Skeletal muscle tissue (tissue), 4 donors: ENCODE data around the gene GIMAP2. TPM values are rescaled to one million over a fixed set of nuclear protein-coding genes. Genes with fewer than 3 reads are reported as not detected.

Experiments
- H3K27ac ChIP-seq: one replicate; pipeline ENCODE4 v1.7.0; 2013; ENCODE audit warnings: mild to moderate bottlenecking, low read depth, low read length, inconsistent platforms
- H3K27me3 ChIP-seq, 3 donors: one replicate each; pipeline ENCODE4 v1.7.0; 2013; ENCODE audit warnings: low read length in 3 of 3; ENCODE audit not compliant: control insufficient read depth in 3 of 3, insufficient read depth in 3 of 3
- H3K36me3 ChIP-seq, 3 donors: one replicate each; pipeline ENCODE4 v1.7.0; 2013; ENCODE audit warnings: low read length in 3 of 3; ENCODE audit not compliant: control insufficient read depth in 3 of 3, insufficient read depth in 3 of 3
- H3K4me1 ChIP-seq, 3 donors: one replicate each; pipeline ENCODE4 v1.7.0; 2013; ENCODE audit warnings: low read length in 3 of 3, mild to moderate bottlenecking in 3 of 3; ENCODE audit not compliant: control insufficient read depth in 3 of 3, insufficient read depth in 3 of 3
- H3K4me3 ChIP-seq, 3 donors: one replicate each; pipeline ENCODE4 v1.7.0; 2013; ENCODE audit warnings: low read length in 3 of 3
- H3K9ac ChIP-seq, 3 donors: one replicate each; pipeline ENCODE4 v1.7.0; 2013; ENCODE audit warnings: low read length in 3 of 3, mild to moderate bottlenecking in 3 of 3, moderate library complexity in 2 of 3, low read depth in 1 of 3
- H3K9me3 ChIP-seq, 3 donors: one replicate each; pipeline ENCODE4 v1.7.0; 2013; ENCODE audit warnings: low read length in 3 of 3; ENCODE audit not compliant: control insufficient read depth in 3 of 3
- total RNA-seq: library from RNA; depleted of rRNA; stranded (reverse); fragments of >200 nt; gene quantifications from one replicate; pipeline ENCODE4 v1.2.3, GENCODE V29; 2014
- donor health status: Osteomylitis.

GIMAP2 gene
- total RNA-seq, 1 donor from 2014 or later: 9.4 TPM

- Histone ChIP-seq H3K9ac (peak overlapping the region in 1 of 3 donors; percentile 45), H3K4me3 (peak overlapping the region; percentile 29 to 75 (median 58)), H3K27me3 (no peaks in the 10 kb centered on the region), H3K36me3 (no peaks in the 10 kb centered on the region), H3K4me1 (peaks cover 0 to 5% (median 0%) of the 10 kb centered on the region in 3 donors), H3K27ac (peak overlapping the region; percentile 68), H3K9me3 (no peaks in the 10 kb centered on the region)
These were observed 30.2 kb downstream of the GIMAP2 start for GRCh38 chr7:150715738-150716137.

DNA sequence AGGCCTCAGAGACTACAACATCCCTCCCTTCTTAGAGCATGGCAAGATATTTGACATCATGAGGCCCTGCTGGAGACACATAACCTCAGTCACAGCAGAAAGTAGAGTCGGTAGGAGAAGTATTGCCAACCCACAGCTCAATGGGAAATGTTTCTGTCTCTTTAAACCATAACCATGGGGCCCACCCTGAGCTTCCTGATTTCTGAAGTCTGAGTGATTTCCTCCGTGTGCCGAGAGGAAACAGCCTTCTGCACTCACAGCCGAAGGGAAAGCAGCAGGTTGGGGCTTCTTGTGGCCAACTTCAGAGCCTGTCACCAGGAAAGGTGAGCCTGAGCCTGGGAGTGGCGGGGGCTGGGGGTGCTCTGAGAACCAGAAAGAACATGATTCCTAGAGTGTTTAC, 30.9 kb downstream of the GIMAP2 start, which contains the start of gene GIMAP1:
GIMAP1 (plus strand) TSS at position 246 of the 400 bp plus-strand sequence. CDS start 2,435 bp downstream, outside the sequence.
- peak within 1 kb of the TSS; percentile 66 to 78 (median 71) for H3K9ac ChIP-seq
- no peaks in the 10 kb centered on the region for H3K27me3 ChIP-seq
- H3K36me3 ChIP-seq: no peaks in the 10 kb centered on the region
- peaks cover 0 to 5% (median 0%) of the 10 kb centered on the region in 3 donors for H3K4me1 ChIP-seq
- peak within 1 kb of the TSS; percentile 58 to 75 (median 70) for H3K4me3 ChIP-seq
- no peaks in the 10 kb centered on the region for H3K9me3 ChIP-seq
- H3K27ac ChIP-seq: peak within 1 kb of the TSS; percentile 68

DNA sequence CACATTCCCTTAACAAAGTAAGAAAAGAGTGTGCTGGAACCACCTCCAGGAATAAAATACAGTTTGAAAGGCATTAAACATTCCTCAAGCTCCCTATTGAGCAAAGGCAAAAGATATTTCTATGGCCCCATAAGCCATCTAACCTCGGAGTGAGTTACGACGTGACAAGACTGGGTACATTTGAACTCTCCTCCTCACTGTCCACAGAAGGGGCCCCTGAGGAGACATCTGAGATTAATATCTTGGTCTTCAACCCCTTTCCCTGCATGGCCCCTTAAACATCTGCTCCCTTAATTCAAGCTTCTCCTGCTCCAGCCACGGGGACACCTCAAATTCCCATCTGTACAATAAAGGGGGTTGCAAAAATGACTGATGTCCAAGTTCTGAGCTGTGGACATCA, 31.4 kb downstream of the GIMAP2 start:
- Histone ChIP-seq H3K4me1 (peaks cover 0 to 5% (median 0%) of the 10 kb centered on the region in 3 donors), H3K4me3 (peak overlapping the region; percentile 58 to 75 (median 70)), H3K9me3 (no peaks in the 10 kb centered on the region), H3K36me3 (no peaks in the 10 kb centered on the region), H3K9ac (peak overlapping the region; percentile 66 to 78 (median 71)), H3K27me3 (no peaks in the 10 kb centered on the region), H3K27ac (peak overlapping the region; percentile 68)

GRCh38 chr7:150717814-150718420, 32.4 kb downstream of the GIMAP2 start:
- H3K4me1 ChIP-seq: peaks cover 0 to 5% (median 2%) of the 10 kb centered on the region in 3 donors
- peak overlapping the region; percentile 17 to 78 (median 32) for H3K9ac ChIP-seq

DNA sequence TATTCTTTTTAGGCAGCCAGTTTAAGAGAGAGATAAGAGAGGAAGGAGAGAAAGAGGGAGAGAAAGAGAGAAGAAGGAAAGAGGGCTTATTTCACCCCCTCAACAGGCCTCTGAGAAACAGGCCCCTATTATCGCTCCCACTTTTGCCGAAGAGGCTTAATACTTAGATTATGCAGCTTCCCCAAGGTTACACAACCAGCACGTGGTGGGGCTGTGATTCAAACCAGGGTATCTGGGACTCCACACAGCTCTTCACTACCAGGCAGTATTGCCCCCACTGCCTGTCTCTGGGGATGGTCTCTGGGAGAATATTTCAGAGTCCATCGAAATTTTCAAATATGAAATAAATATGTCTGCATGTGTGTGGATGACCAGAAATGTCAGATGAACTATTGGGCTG, 33.9 kb downstream of the GIMAP2 start:
- H3K36me3 ChIP-seq: no peaks in the 10 kb centered on the region
- H3K27ac ChIP-seq: no peak overlapping the region

More at GRCh38 chr7:150717814-150718420, 32.4 kb downstream of the GIMAP2 start:
- Histone ChIP-seq H3K9me3 (no peaks in the 10 kb centered on the region), H3K27ac (peak overlapping the region; percentile 68), H3K4me3 (peak overlapping the region; percentile 40 to 75 (median 52)), H3K36me3 (no peaks in the 10 kb centered on the region), H3K27me3 (no peaks in the 10 kb centered on the region)

DNA sequence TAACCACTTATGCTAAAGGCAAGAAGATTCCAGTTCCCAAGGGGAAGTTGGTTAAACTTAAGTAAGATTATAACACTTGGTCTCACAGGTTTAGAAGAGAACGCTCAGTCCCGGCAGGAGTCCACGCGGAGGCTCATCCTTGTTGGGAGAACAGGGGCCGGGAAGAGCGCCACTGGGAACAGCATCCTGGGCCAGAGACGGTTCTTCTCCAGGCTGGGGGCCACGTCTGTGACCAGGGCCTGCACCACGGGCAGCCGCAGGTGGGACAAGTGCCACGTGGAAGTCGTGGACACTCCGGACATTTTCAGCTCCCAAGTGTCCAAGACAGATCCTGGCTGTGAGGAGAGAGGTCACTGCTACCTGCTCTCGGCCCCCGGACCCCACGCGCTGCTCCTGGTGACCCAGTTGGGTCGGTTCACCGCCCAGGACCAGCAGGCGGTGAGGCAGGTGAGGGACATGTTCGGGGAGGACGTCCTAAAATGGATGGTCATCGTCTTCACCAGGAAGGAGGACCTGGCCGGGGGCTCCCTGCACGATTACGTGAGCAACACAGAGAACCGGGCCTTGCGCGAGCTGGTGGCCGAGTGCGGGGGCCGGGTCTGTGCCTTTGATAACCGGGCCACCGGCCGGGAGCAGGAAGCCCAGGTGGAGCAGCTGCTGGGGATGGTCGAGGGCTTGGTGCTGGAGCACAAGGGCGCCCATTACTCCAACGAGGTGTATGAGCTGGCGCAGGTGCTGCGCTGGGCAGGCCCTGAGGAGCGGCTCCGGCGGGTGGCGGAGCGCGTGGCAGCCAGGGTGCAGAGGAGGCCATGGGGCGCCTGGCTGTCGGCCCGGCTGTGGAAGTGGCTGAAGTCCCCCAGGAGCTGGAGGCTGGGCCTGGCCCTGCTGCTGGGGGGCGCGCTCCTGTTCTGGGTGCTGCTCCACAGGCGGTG, 34.7 kb downstream of the GIMAP2 start:
- no peaks in the 10 kb centered on the region for H3K27me3 ChIP-seq
- H3K9ac ChIP-seq: no peak overlapping the region
- H3K4me3 ChIP-seq: no peak overlapping the region
- peaks cover 0 to 5% (median 2%) of the 10 kb centered on the region in 3 donors for H3K4me1 ChIP-seq
- peak overlapping the region; percentile 12 for H3K27ac ChIP-seq
- H3K36me3 ChIP-seq: no peaks in the 10 kb centered on the region
- H3K9me3 ChIP-seq: no peaks in the 10 kb centered on the region

More for the DNA sequence above, 33.9 kb downstream of the GIMAP2 start:
- Histone ChIP-seq H3K9me3 (no peaks in the 10 kb centered on the region), H3K9ac (peak overlapping the region in 1 of 3 donors; percentile 43), H3K4me3 (peak overlapping the region in 2 of 3 donors; percentile 22 to 34), H3K27me3 (no peaks in the 10 kb centered on the region), H3K4me1 (peaks cover 0 to 5% (median 2%) of the 10 kb centered on the region in 3 donors)

GRCh38 chr7:150721970-150722373, 36.5 kb downstream of the GIMAP2 start:
- no peaks in the 10 kb centered on the region for H3K36me3 ChIP-seq
- H3K9ac ChIP-seq: peak overlapping the region in 1 of 3 donors; percentile 45
- H3K4me3 ChIP-seq: peak overlapping the region in 1 of 3 donors; percentile 22
- peaks cover 0 to 5% (median 2%) of the 10 kb centered on the region in 3 donors for H3K4me1 ChIP-seq
- no peaks in the 10 kb centered on the region for H3K27me3 ChIP-seq
- H3K9me3 ChIP-seq: peaks cover 0 to 3% (median 2%) of the 10 kb centered on the region in 3 donors
- H3K27ac ChIP-seq: peak overlapping the region; percentile 75

- peak overlapping the region in 2 of 3 donors; percentile 8 to 45 for H3K9ac ChIP-seq
- peak overlapping the region in 1 of 3 donors; percentile 29 for H3K4me3 ChIP-seq
- no peaks in the 10 kb centered on the region for H3K27me3 ChIP-seq
- peaks cover 0 to 5% (median 2%) of the 10 kb centered on the region in 3 donors for H3K9me3 ChIP-seq
- H3K4me1 ChIP-seq: peaks cover 0 to 5% (median 2%) of the 10 kb centered on the region in 3 donors
- peak overlapping the region; percentile 75 for H3K27ac ChIP-seq
- no peaks in the 10 kb centered on the region for H3K36me3 ChIP-seq
These were observed 37.0 kb downstream of the GIMAP2 start for GRCh38 chr7:150722431-150722931.

- Histone ChIP-seq H3K9ac (no peak overlapping the region), H3K4me1 (peaks cover 0 to 5% (median 2%) of the 10 kb centered on the region in 3 donors), H3K9me3 (peaks cover 0 to 8% (median 2%) of the 10 kb centered on the region in 3 donors), H3K27me3 (no peaks in the 10 kb centered on the region), H3K4me3 (no peak overlapping the region), H3K27ac (no peak overlapping the region), H3K36me3 (no peaks in the 10 kb centered on the region)
These were observed 38.0 kb downstream of the GIMAP2 start for GRCh38 chr7:150723467-150723866.
